ENCODE data around the gene FAM83C.

- TF ChIP-seq, protein P1, sequence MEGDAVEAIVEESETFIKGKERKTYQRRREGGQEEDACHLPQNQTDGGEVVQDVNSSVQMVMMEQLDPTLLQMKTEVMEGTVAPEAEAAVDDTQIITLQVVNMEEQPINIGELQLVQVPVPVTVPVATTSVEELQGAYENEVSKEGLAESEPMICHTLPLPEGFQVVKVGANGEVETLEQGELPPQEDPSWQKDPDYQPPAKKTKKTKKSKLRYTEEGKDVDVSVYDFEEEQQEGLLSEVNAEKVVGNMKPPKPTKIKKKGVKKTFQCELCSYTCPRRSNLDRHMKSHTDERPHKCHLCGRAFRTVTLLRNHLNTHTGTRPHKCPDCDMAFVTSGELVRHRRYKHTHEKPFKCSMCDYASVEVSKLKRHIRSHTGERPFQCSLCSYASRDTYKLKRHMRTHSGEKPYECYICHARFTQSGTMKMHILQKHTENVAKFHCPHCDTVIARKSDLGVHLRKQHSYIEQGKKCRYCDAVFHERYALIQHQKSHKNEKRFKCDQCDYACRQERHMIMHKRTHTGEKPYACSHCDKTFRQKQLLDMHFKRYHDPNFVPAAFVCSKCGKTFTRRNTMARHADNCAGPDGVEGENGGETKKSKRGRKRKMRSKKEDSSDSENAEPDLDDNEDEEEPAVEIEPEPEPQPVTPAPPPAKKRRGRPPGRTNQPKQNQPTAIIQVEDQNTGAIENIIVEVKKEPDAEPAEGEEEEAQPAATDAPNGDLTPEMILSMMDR (IDR thresholded peaks at IDR 0.05): no peak
- no peak for TF ChIP-seq EP300 (IDR thresholded peaks at IDR 0.05)
- no peak for TF ChIP-seq POLR2A (IDR thresholded peaks at IDR 0.05)
- TF ChIP-seq POLR2AphosphoS5 (IDR thresholded peaks at IDR 0.05): no peak
Observed at GRCh38 chr20:35271904-35272303, 20.3 kb downstream of the FAM83C start.

Data from suprapubic skin (tissue), 4 donors.